H9 (cell line): ENCODE results near the gene LGALS9C. TPM values are rescaled to one million over a fixed set of nuclear protein-coding genes. Genes with fewer than 3 reads are reported as not detected.
"Not testable (repeated sequence)": the region's sequence is repeated elsewhere in the genome, so short reads cannot be mapped to it uniquely, and the experiment has no call there.

ENCODE experiments used
- DNase-seq: peaks from one replicate; pipeline ENCODE4 v3.0.0-alpha.2; 2017
- H2AFZ ChIP-seq: one replicate; pipeline ENCODE4 v1.6.1; 2013; ENCODE audit warnings: mild to moderate bottlenecking, low read length, control low read depth, moderate library complexity
- H2AK5ac ChIP-seq: 2 replicates; pipeline ENCODE4 v1.6.1; 2013; ENCODE audit warnings: low read length, control low read depth, mixed read lengths; ENCODE audit not compliant: insufficient read length
- H2BK120ac ChIP-seq: one replicate; pipeline ENCODE4 v1.6.1; 2013; ENCODE audit warnings: low read depth, mild to moderate bottlenecking, low read length, control low read depth, inconsistent platforms; ENCODE audit not compliant: poor library complexity, severe bottlenecking
- H2BK12ac ChIP-seq: 2 replicates; pipeline ENCODE4 v1.6.1; 2013; ENCODE audit warnings: low read length, control low read depth, mixed read lengths, low read depth; ENCODE audit not compliant: insufficient read length
- H2BK15ac ChIP-seq: 2 replicates; pipeline ENCODE4 v1.6.1; 2013; ENCODE audit warnings: low read depth, low read length, control low read depth
- H2BK20ac ChIP-seq: one replicate; pipeline ENCODE4 v1.6.1; 2013; ENCODE audit warnings: low read depth, mild to moderate bottlenecking, low read length, control low read depth, inconsistent platforms; ENCODE audit not compliant: poor library complexity, severe bottlenecking
- H2BK5ac ChIP-seq: 2 replicates; pipeline ENCODE4 v1.6.1; 2013; ENCODE audit warnings: low read length, control low read depth, mixed read lengths; ENCODE audit not compliant: insufficient read length
- H3K14ac ChIP-seq: 2 replicates; pipeline ENCODE4 v1.6.1; 2013; ENCODE audit warnings: low read length, control low read depth; ENCODE audit not compliant: insufficient read depth
- H3K18ac ChIP-seq: 2 replicates; pipeline ENCODE4 v1.6.1; 2013; ENCODE audit warnings: low read depth, mild to moderate bottlenecking, mixed read lengths, low read length, control low read depth; ENCODE audit not compliant: insufficient read length
- H3K23ac ChIP-seq: 2 replicates; pipeline ENCODE4 v1.6.1; 2013; ENCODE audit warnings: low read length, control low read depth, mixed read lengths, low read depth; ENCODE audit not compliant: insufficient read length
- H3K23me2 ChIP-seq: 2 replicates; pipeline ENCODE4 v1.6.1; 2013; ENCODE audit warnings: low read depth, mild to moderate bottlenecking, mixed read lengths, low read length, control low read depth; ENCODE audit not compliant: insufficient read length, poor library complexity, severe bottlenecking
- H3K27ac ChIP-seq: 2 replicates; pipeline ENCODE4 v1.5.1; 2013; ENCODE audit warnings: low read length, control low read depth, mixed read lengths, low read depth; ENCODE audit not compliant: insufficient read length
- H3K27me3 ChIP-seq: 2 replicates; pipeline ENCODE4 v1.6.1; 2013; ENCODE audit warnings: low read length, control low read depth, inconsistent platforms; ENCODE audit not compliant: insufficient read depth
- H3K4ac ChIP-seq: 2 replicates; pipeline ENCODE4 v1.6.1; 2013; ENCODE audit warnings: low read depth, mild to moderate bottlenecking, control low read depth, inconsistent platforms, low read length, moderate library complexity
- H3K4me1 ChIP-seq: 2 replicates; pipeline ENCODE4 v1.6.1; 2013; ENCODE audit warnings: low read length, control low read depth, inconsistent platforms; ENCODE audit not compliant: insufficient read depth
- H3K4me2 ChIP-seq: 2 replicates; pipeline ENCODE4 v1.6.1; 2013; ENCODE audit warnings: low read length, control low read depth, mixed read lengths; ENCODE audit not compliant: insufficient read length, insufficient read depth
- H3K56ac ChIP-seq: 2 replicates; pipeline ENCODE4 v1.6.1; 2013; ENCODE audit warnings: low read depth, mild to moderate bottlenecking, mixed read lengths, low read length, control low read depth; ENCODE audit not compliant: insufficient read length
- H3K79me1 ChIP-seq: 2 replicates; pipeline ENCODE4 v1.6.1; 2013; ENCODE audit warnings: low read depth, mild to moderate bottlenecking, moderate library complexity, low read length, control low read depth, inconsistent platforms; ENCODE audit not compliant: insufficient read depth, poor library complexity, severe bottlenecking
- H3K79me2 ChIP-seq: 2 replicates; pipeline ENCODE4 v1.6.1; 2013; ENCODE audit warnings: low read length, control low read depth, inconsistent platforms; ENCODE audit not compliant: insufficient read depth
- H3K9ac ChIP-seq: 2 replicates; pipeline ENCODE4 v1.6.1; 2013; ENCODE audit warnings: low read length, control low read depth, mixed read lengths; ENCODE audit not compliant: insufficient read length; ENCODE audit errors: extremely low read depth
- H3K9me3 ChIP-seq: one replicate; pipeline ENCODE4 v1.6.1; 2013; ENCODE audit warnings: low read depth, low read length, inconsistent platforms; ENCODE audit not compliant: control insufficient read depth
- H3T11ph ChIP-seq: one replicate; pipeline ENCODE4 v1.6.1; 2013; ENCODE audit warnings: mild to moderate bottlenecking, low read length, control low read depth, inconsistent platforms
- H4K20me1 ChIP-seq: one replicate; pipeline ENCODE4 v1.6.1; 2013; ENCODE audit not compliant: control insufficient read depth, insufficient read length, insufficient read depth
- H4K5ac ChIP-seq: 2 replicates; pipeline ENCODE4 v1.6.1; 2013; ENCODE audit warnings: low read depth, mild to moderate bottlenecking, mixed read lengths, low read length, control low read depth; ENCODE audit not compliant: insufficient read length
- H4K8ac ChIP-seq: replicated peaks from 2 replicates; pipeline ENCODE4 v1.6.1; 2013; ENCODE audit warnings: low read length, control low read depth, mixed read lengths, low read depth; ENCODE audit not compliant: insufficient read length
- H4K91ac ChIP-seq: 2 replicates; pipeline ENCODE4 v1.6.1; 2013; ENCODE audit warnings: low read depth, mild to moderate bottlenecking, moderate library complexity, mixed read lengths, low read length, control low read depth; ENCODE audit not compliant: insufficient read length
- H3K27ac Mint-ChIP-seq, 3 experiments: 2 replicates in 2 of 3; 3 replicates in 1 of 3; pipeline ENCODE4 v1.8.0; 2020 to 2021; ENCODE audit warnings: mixed read lengths in 3 of 3, mild to moderate bottlenecking in 1 of 3, moderate library complexity in 1 of 3
- H3K27me3 Mint-ChIP-seq: 2 replicates; pipeline ENCODE4 v1.8.0; 2021; ENCODE audit warnings: low read depth, mild to moderate bottlenecking, moderate library complexity, mixed read lengths
- H3K36me3 Mint-ChIP-seq, 3 experiments: 2 replicates in 2 of 3; 3 replicates in 1 of 3; pipeline ENCODE4 v1.8.0; 2020 to 2021; ENCODE audit warnings: low read depth in 3 of 3, mixed read lengths in 3 of 3; ENCODE audit not compliant: insufficient read depth in 1 of 3
- H3K4me1 Mint-ChIP-seq, 2 experiments: 2 replicates each; pipeline ENCODE4 v1.8.0; 2020; ENCODE audit warnings: mixed read lengths in 2 of 2
- H3K4me3 Mint-ChIP-seq, 2 experiments: 2 replicates in 1 of 2; 3 replicates in 1 of 2; pipeline ENCODE4 v1.8.0; 2020 to 2021; ENCODE audit warnings: mild to moderate bottlenecking in 2 of 2, mixed read lengths in 2 of 2, moderate library complexity in 1 of 2
- H3K9me3 Mint-ChIP-seq, 2 experiments: 2 replicates in 1 of 2; 3 replicates in 1 of 2; pipeline ENCODE4 v1.8.0; 2020; ENCODE audit warnings: mild to moderate bottlenecking in 2 of 2, mixed read lengths in 2 of 2, moderate library complexity in 1 of 2
- WGBS: extraction: QIAGEN DNeasy Blood & Tissue Kit; methylation state at CpG from one replicate; pipeline ENCODE4 v1.1.7; 2013; ENCODE audit warnings: missing lambda C conversion rate, low lambda C conversion rate, mixed read lengths; ENCODE audit not compliant: insufficient read length; ENCODE audit errors: extremely low coverage; 5-methylcytosine and 5-hydroxymethylcytosine counted together
- total RNA-seq: library from RNA; stranded (reverse); gene quantifications from 2 replicates; pipeline ENCODE4 v1.2.1, GENCODE V29; 2021

Gene LGALS9C
- total RNA-seq, 1 experiment from 2014 or later = not detected

GRCh38 chr17:18477367-18477766 lies 778 bp downstream of the LGALS9C start:
- not testable (repeated sequence) for H3K4me2 ChIP-seq, H3K9me3 ChIP-seq, H2AFZ ChIP-seq, DNase-seq, H3K27me3 Mint-ChIP-seq, H3K27me3 ChIP-seq, H3K4me1 Mint-ChIP-seq, H3K4ac ChIP-seq, H4K20me1 ChIP-seq, H3K56ac ChIP-seq, H3K18ac ChIP-seq, H3K23me2 ChIP-seq, H3K79me1 ChIP-seq, H3T11ph ChIP-seq, H3K27ac Mint-ChIP-seq, H3K9me3 Mint-ChIP-seq, H3K9ac ChIP-seq, H2BK12ac ChIP-seq, H2AK5ac ChIP-seq, H2BK5ac ChIP-seq, H3K79me2 ChIP-seq, H3K14ac ChIP-seq, H2BK120ac ChIP-seq, H3K23ac ChIP-seq, H4K8ac ChIP-seq, H3K4me1 ChIP-seq, H2BK20ac ChIP-seq, H3K4me3 Mint-ChIP-seq, H4K91ac ChIP-seq, H4K5ac ChIP-seq, H3K27ac ChIP-seq, H2BK15ac ChIP-seq, H3K36me3 Mint-ChIP-seq
- no CpG with 5 or more reads among the region's 5 CpGs for WGBS

- not testable (repeated sequence) for H3K9ac ChIP-seq, H4K5ac ChIP-seq, H2BK12ac ChIP-seq, H3K36me3 Mint-ChIP-seq, H3K18ac ChIP-seq, H4K91ac ChIP-seq, H2BK5ac ChIP-seq, H3K27ac Mint-ChIP-seq, H2BK20ac ChIP-seq, H3K27ac ChIP-seq, H3K14ac ChIP-seq, H3K4ac ChIP-seq, H2BK15ac ChIP-seq, H3K27me3 ChIP-seq, DNase-seq, H3K56ac ChIP-seq, H3K9me3 Mint-ChIP-seq, H3K4me3 Mint-ChIP-seq, H2AFZ ChIP-seq, H4K20me1 ChIP-seq, H3K79me2 ChIP-seq, H3K4me1 ChIP-seq, H3K4me2 ChIP-seq, H3K4me1 Mint-ChIP-seq, H2BK120ac ChIP-seq, H3K23me2 ChIP-seq, H3K27me3 Mint-ChIP-seq, H4K8ac ChIP-seq, H3T11ph ChIP-seq, H3K9me3 ChIP-seq, H3K79me1 ChIP-seq, H3K23ac ChIP-seq, H2AK5ac ChIP-seq
- no CpG with 5 or more reads among the region's 12 CpGs for WGBS
These were observed 1.8 kb downstream of the LGALS9C start for GRCh38 chr17:18478362-18478761.
